Aorta (tissue), 5 donors: ENCODE results near the gene LRP1B. TPM values are rescaled to one million over a fixed set of nuclear protein-coding genes. Genes with fewer than 3 reads are reported as not detected.

Experiments
- ATAC-seq: fragments of 200-7000 bp; cut with Tn5 transposase; one replicate; pipeline ENCODE4 v1.9.1; 2022; ENCODE audit warnings: moderate library complexity; ENCODE audit not compliant: low FRiP score
- DNase-seq, 2 donors: peaks; one replicate each; pipeline ENCODE4 v3.0.0-alpha.2; 2020
- H3K27ac ChIP-seq, 2 donors: one replicate each; pipeline ENCODE4 v1.5.1; 2013; ENCODE audit warnings: low read length in 2 of 2, mild to moderate bottlenecking in 2 of 2, moderate library complexity in 2 of 2, control low read depth in 1 of 2, inconsistent platforms in 1 of 2, low read depth in 1 of 2
- H3K27me3 ChIP-seq, 2 donors: one replicate each; pipeline ENCODE4 v1.6.1; 2013; ENCODE audit warnings: control low read depth in 1 of 2, low read length in 1 of 2, mild to moderate bottlenecking in 1 of 2, moderate library complexity in 1 of 2; ENCODE audit not compliant: insufficient read depth in 2 of 2, control insufficient read depth in 1 of 2
- H3K36me3 ChIP-seq, 2 donors: one replicate each; pipeline ENCODE4 v1.6.1; 2013; ENCODE audit warnings: control low read depth in 1 of 2, low read length in 1 of 2, mild to moderate bottlenecking in 1 of 2; ENCODE audit not compliant: insufficient read depth in 2 of 2, control insufficient read depth in 1 of 2
- H3K4me1 ChIP-seq, 2 donors: one replicate each; pipeline ENCODE4 v1.6.1; 2013; ENCODE audit warnings: low read length in 2 of 2, control low read depth in 1 of 2, mild to moderate bottlenecking in 1 of 2, moderate library complexity in 1 of 2; ENCODE audit not compliant: insufficient read depth in 2 of 2, control insufficient read depth in 1 of 2
- H3K4me3 ChIP-seq, 2 donors: one replicate each; pipeline ENCODE4 v1.5.1; 2013; ENCODE audit warnings: low read length in 2 of 2, control low read depth in 1 of 2, mild to moderate bottlenecking in 1 of 2
- H3K9me3 ChIP-seq: one replicate; pipeline ENCODE4 v1.6.1; 2013; ENCODE audit warnings: mild to moderate bottlenecking, low read length; ENCODE audit not compliant: control insufficient read depth
- WGBS, 2 donors: extraction: QIAGEN DNeasy Blood & Tissue Kit; methylation state at CpG; one replicate each; pipeline ENCODE4 v1.1.7; 2013; 5-methylcytosine and 5-hydroxymethylcytosine counted together
- intact Hi-C, 2 donors: fragments of 100-400 bp; cut with DNase I; formaldehyde crosslinking; loops; one replicate each; pipeline versions ENCODE4 v1.14.2 to v1.15.0; 2022
- polyA plus RNA-seq, 2 donors: library from polyadenylated mRNA; stranded (reverse); fragments of 200-250 nt; gene quantifications; one replicate each; pipeline ENCODE4 v1.2.3, GENCODE V29; 2013
- total RNA-seq, 2 donors: library from RNA; stranded (reverse); fragmentation: NEBNext Ultra II Directional; extraction: Animal tissue kit (Norgen Biotek cat#: 25700); gene quantifications; one replicate each; pipeline ENCODE4 v1.2.1, GENCODE V29; 2021
- donor health status: healthy with polysubstance abuse.
- donor health status: Bipolar disorder and iron deficiency.
- donor health status: DM: no; HTN: no; CAD: no.
- donor health status: DM: no; HTN: no; CAD: no.
- donor health status: DM: yes; HTN: yes; CAD: no.

Gene LRP1B
- total and polyA plus RNA-seq, 4 donors, result 0.33 to 0.94 TPM; not detected in 2

DNA sequence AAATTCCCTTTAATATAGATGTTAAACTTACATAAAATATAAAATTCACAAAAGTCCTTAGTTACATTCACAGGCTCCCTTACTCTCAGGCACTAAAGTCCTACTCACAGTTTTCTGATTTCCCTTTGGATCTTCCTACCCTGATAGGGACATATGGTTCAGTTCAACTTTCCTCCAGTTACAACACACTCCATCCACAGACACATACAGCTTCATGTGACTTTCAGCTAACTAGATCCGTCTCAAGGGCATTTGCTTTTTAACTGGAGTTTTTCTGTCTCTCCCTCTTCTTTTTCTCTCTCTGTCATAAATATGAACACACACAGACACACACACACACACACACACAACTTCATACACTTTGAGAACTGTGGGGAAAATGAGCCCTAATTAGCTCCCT is 419.2 kb downstream of the LRP1B start:
- intact Hi-C loops, result no loop called here
- H3K27ac ChIP-seq, result no peak overlapping the region
- H3K4me1 ChIP-seq, result no peaks in the 10 kb centered on the region
- H3K27me3 ChIP-seq, result no peaks in the 10 kb centered on the region
- 82% methylated on average over 1 of the region's 1 CpG for WGBS, 2 donors
- DNase-seq (no peak), ATAC-seq (no peak)
- no peaks in the 10 kb centered on the region for H3K36me3 ChIP-seq
- no peaks in the 10 kb centered on the region for H3K9me3 ChIP-seq
- H3K4me3 ChIP-seq, result no peak overlapping the region

DNA sequence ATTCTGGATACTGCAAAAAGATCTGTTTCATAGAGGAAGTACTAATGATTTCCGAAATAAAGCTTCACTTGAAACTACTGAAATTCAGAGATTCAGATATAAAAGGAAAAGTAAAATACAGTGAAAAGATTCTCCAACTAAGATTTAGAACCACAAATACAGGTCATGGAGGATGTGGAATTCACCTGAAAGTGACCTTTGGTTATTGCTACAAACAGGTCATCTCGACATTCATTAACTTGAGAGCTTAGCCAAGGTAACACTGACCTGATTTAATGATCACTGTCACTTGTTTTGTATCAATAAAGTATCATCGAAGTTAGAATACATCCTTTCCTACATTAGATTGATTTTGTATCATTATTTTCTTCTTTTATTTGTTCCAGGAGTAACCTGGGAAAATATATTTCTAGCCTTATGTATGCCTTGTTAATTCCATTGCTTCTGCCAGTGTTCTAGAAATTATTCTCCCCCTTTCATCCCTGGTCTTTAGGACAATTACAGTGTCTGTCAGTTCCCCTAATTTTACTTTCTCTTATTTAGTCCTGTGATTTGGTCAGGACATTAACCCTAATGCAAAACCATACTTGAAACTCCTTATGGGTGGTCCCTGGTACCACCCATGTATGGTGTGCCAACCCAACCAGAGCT is 420.1 kb downstream of the LRP1B start:
- intact Hi-C loops, result no loop called here
- 89% methylated on average over 3 of the region's 3 CpGs for WGBS, 2 donors
- ATAC-seq, result no peak

DNA sequence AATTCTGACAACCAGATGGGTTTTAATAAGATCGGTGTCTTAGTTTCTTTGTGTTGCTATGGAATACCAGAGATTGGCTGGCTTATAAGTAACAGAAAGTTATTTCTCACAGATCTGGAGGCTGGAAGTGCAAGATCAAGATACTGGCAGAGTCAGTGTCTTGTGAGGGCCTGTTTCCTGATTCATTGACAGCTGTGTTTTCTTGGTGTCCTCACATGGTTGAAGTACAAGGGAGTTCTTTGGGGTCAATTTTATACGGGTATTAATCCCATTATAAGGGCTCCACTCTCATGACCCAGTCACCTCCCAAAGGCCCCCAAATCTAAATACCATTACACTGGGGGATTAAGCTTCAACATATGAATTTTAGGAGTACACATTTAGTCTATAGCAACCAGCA is 421.1 kb downstream of the LRP1B start:
- H3K4me3 ChIP-seq, result no peak overlapping the region
- ATAC-seq (no peak), DNase-seq (no peak)
- no peaks in the 10 kb centered on the region for H3K27me3 ChIP-seq
- H3K36me3 ChIP-seq, result no peaks in the 10 kb centered on the region
- H3K27ac ChIP-seq, result no peak overlapping the region
- intact Hi-C loops, result no loop called here
- H3K9me3 ChIP-seq, result no peaks in the 10 kb centered on the region
- H3K4me1 ChIP-seq, result no peaks in the 10 kb centered on the region
- 86 to 98% methylated on average over 2 of the region's 2 CpGs for WGBS, 2 donors

More for the DNA sequence above, 420.1 kb downstream of the LRP1B start:
- Histone ChIP-seq H3K36me3 (no peaks in the 10 kb centered on the region), H3K4me3 (no peak overlapping the region), H3K9me3 (no peaks in the 10 kb centered on the region), H3K27me3 (no peaks in the 10 kb centered on the region), H3K27ac (no peak overlapping the region), H3K4me1 (no peaks in the 10 kb centered on the region)
- DNase-seq, result no peak

DNA sequence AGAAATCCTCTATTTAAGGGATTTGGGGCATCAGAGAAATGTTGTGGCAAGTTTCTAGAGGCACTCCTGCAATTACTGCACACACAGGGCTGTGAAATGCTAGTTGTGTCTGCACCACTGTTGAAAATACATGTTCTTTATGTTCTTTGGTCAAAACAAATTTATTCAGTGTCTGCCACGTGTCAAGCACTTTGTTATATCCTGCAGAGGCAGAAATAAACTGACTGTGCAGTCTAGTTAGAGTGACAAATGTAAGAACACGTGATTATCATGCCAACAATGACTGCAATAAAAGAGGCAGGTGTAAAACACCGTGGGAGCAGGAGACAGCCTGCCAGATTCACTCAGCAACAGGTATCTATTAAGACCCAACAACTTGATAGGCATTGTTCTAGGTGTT is 423.3 kb downstream of the LRP1B start:
- ATAC-seq (no peak), DNase-seq (no peak)
- H3K9me3 ChIP-seq, result no peaks in the 10 kb centered on the region
- H3K4me1 ChIP-seq, result no peaks in the 10 kb centered on the region
- intact Hi-C loops, result no loop called here
- no peak overlapping the region for H3K27ac ChIP-seq
- H3K4me3 ChIP-seq, result no peak overlapping the region
- whole genome bisulfite sequencing, 2 donors, result 55 to 61% methylated on average over 3 of the region's 3 CpGs
- no peaks in the 10 kb centered on the region for H3K27me3 ChIP-seq
- no peaks in the 10 kb centered on the region for H3K36me3 ChIP-seq

DNA sequence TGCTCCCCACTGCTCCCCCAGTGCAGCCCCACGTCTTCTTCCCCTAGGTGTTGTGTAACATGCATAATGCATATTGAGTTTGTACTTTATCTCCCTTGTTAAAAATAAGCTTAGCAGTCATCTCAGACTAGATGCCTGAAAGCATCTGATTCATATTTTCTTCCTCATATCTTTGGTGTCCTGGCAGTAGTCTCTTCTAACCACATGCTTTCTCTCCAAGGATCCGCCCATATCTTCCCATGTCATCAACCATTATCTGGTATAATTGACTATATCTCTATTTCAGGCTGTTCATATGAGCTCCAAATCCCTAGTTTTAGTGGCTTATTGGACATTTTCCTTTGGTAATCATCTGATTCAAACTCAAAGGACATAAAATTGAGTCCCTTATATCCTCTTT is 426.3 kb downstream of the LRP1B start:
- Histone ChIP-seq H3K9me3 (no peaks in the 10 kb centered on the region), H3K36me3 (no peaks in the 10 kb centered on the region), H3K27ac (no peak overlapping the region), H3K4me3 (no peak overlapping the region), H3K4me1 (no peaks in the 10 kb centered on the region), H3K27me3 (no peaks in the 10 kb centered on the region)
- no peak for DNase-seq
- intact Hi-C loops, result no loop called here
- 80 to 92% methylated on average over 2 of the region's 2 CpGs for WGBS, 2 donors
- ATAC-seq, result no peak

DNA sequence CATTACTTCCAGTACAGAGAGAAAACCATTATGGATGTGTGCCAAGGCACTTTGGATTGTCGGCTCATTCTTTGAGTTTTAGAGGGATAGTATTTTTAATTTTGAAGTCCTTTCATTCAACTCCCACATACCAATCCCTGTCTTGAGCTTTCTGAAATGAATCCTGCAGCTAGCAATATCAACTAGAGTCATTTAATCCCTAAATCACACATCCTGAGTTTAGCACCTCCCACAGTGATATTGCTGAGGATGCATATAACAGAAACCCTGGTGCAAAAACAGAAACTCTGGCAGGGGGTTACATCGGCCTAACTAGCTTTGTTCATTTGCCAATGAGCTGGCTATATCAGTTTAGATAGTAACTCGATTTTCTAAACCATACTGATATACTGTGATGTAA is 427.3 kb downstream of the LRP1B start:
- H3K4me1 ChIP-seq, result no peaks in the 10 kb centered on the region
- H3K4me3 ChIP-seq, result no peak overlapping the region
- no peak for ATAC-seq
- WGBS, 2 donors, result 52 to 54% methylated on average over 3 of the region's 3 CpGs
- no peak overlapping the region for H3K27ac ChIP-seq
- DNase-seq, result no peak
- intact Hi-C loops, result no loop called here
- H3K27me3 ChIP-seq, result no peaks in the 10 kb centered on the region
- H3K36me3 ChIP-seq, result no peaks in the 10 kb centered on the region
- no peaks in the 10 kb centered on the region for H3K9me3 ChIP-seq

DNA sequence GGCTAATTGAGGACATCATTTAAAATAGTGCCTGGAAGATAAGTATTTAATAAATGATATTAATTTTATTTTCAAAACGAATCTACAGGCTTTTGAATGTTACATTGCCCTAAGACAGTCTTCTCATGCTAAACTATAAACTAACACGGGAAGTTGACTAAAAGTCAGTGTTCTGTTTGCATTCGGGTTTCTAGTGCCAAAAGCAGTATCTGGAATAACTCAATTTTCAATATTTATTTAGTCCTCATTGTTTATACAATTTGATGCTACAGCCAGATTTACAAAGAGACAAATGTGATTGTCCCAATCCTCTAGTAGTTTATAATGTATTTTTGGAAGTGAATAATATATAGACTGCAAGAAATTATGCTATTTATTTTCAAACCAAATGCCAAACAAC is 429.2 kb downstream of the LRP1B start:
- H3K4me3 ChIP-seq, result no peak overlapping the region
- no peaks in the 10 kb centered on the region for H3K36me3 ChIP-seq
- H3K4me1 ChIP-seq, result no peaks in the 10 kb centered on the region
- 16 to 21% methylated on average over 3 of the region's 3 CpGs for WGBS, 2 donors
- no peak overlapping the region for H3K27ac ChIP-seq
- no peaks in the 10 kb centered on the region for H3K27me3 ChIP-seq
- H3K9me3 ChIP-seq, result no peaks in the 10 kb centered on the region
- intact Hi-C loops, result no loop called here
- ATAC-seq (no peak), DNase-seq (no peak)

DNA sequence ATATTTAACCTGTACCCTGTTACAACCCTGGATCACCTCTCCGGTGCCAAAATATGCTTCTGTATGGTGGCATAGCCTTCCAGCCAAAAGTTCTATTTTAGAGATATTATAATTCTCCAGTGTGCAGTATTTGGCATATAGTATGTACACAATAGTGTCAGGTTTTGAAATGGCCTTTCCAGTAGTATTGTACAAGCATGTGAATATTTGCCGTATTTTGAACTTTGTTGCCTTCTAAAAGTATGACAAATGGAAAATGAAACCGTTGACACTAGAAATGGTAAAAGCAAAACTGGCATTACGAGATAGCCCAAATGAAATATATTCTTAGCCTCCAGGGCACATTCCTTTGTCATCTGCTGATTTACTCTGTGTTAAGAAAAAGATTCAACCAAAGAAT is 431.2 kb downstream of the LRP1B start:
- no peak for DNase-seq
- Histone ChIP-seq H3K27ac (no peak overlapping the region), H3K4me3 (no peak overlapping the region), H3K9me3 (no peaks in the 10 kb centered on the region), H3K4me1 (no peaks in the 10 kb centered on the region), H3K36me3 (no peaks in the 10 kb centered on the region), H3K27me3 (no peaks in the 10 kb centered on the region)
- ATAC-seq, result no peak
- WGBS, 2 donors, result 66 to 74% methylated on average over 4 of the region's 4 CpGs
- intact Hi-C loops, result no loop called here

DNA sequence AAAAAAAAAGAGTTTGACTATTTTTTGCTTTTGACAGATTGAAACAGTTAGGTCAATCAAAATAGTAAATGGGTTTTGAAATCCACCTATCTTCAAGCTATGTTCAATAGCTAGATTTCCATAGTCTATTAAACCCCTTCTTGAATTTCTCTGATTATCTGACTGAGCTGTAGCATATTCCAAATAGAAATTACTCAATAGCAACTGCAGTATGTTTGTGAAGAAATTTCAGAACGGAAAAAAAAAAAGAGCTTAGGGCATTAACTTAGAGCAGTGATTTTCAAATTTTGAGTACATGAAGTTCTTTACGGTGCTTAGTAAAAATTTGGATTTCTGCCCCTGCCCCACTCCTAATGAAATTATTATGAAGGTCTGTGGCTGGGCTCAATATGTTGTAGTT is 432.3 kb downstream of the LRP1B start:
- H3K27ac ChIP-seq, result no peak overlapping the region
- H3K27me3 ChIP-seq, result no peaks in the 10 kb centered on the region
- no peak overlapping the region for H3K4me3 ChIP-seq
- ATAC-seq (no peak), DNase-seq (no peak)
- no peaks in the 10 kb centered on the region for H3K9me3 ChIP-seq
- 79% methylated on average over 2 of the region's 2 CpGs for WGBS, 2 donors
- intact Hi-C loops, result no loop called here
- no peaks in the 10 kb centered on the region for H3K36me3 ChIP-seq
- H3K4me1 ChIP-seq, result no peaks in the 10 kb centered on the region
